Astrocyte (in vitro differentiated cells and primary cell): Measurements from ENCODE around the gene ACAD8. TPM values are rescaled to one million over a fixed set of nuclear protein-coding genes. Genes with fewer than 3 reads are reported as not detected.

ENCODE experiments used
- DNase-seq: peaks from one replicate; pipeline ENCODE4 v3.0.0-alpha.2; 2010; ENCODE audit warnings: low read depth
- FAIRE-seq: peaks from 2 replicates; lab custom pipeline; 2011; peaks lifted over from hg19 to GRCh38; lab: Jason Lieb, UNC
- H2AFZ ChIP-seq: 2 replicates; pipeline ENCODE4 v1.6.0; 2012; ENCODE audit warnings: low read depth, low read length, inconsistent platforms
- H3K27ac ChIP-seq: 2 replicates; pipeline ENCODE4 v1.5.1; 2011; ENCODE audit warnings: low read depth, low read length, inconsistent platforms
- H3K27me3 ChIP-seq: 2 replicates; pipeline ENCODE4 v1.6.0; 2011; ENCODE audit warnings: low read length, inconsistent platforms; ENCODE audit not compliant: insufficient read depth
- H3K36me3 ChIP-seq: 2 replicates; pipeline ENCODE4 v1.5.1; 2011; ENCODE audit warnings: low read length, inconsistent platforms; ENCODE audit not compliant: insufficient read depth
- H3K4me1 ChIP-seq: 2 replicates; pipeline ENCODE4 v1.5.1; 2011; ENCODE audit warnings: low read length, inconsistent platforms; ENCODE audit not compliant: insufficient read depth
- H3K4me2 ChIP-seq: 2 replicates; pipeline ENCODE4 v1.6.0; 2012; ENCODE audit warnings: low read length, inconsistent platforms
- H3K4me3 ChIP-seq: 2 replicates; pipeline ENCODE4 v1.5.1; 2011; ENCODE audit warnings: low read depth, mild to moderate bottlenecking, low read length, inconsistent platforms; ENCODE audit not compliant: insufficient read depth
- H3K79me2 ChIP-seq: 2 replicates; pipeline ENCODE4 v1.6.0; 2012; ENCODE audit warnings: mild to moderate bottlenecking, low read length, inconsistent platforms; ENCODE audit not compliant: insufficient read depth
- H3K9ac ChIP-seq: 2 replicates; pipeline ENCODE4 v1.6.0; 2012; ENCODE audit warnings: mild to moderate bottlenecking, low read length, inconsistent platforms
- H3K9me3 ChIP-seq: 2 replicates; pipeline ENCODE4 v1.5.1; 2012; ENCODE audit warnings: low read depth, mild to moderate bottlenecking, low read length, inconsistent platforms; ENCODE audit not compliant: insufficient read depth
- H4K20me1 ChIP-seq: 2 replicates; pipeline ENCODE4 v1.6.0; 2012; ENCODE audit warnings: low read length, inconsistent platforms; ENCODE audit not compliant: insufficient read depth
- H3K27ac Mint-ChIP-seq: one replicate; pipeline ENCODE4 v1.8.0; 2021; ENCODE audit warnings: mild to moderate bottlenecking, mixed read lengths; ENCODE audit not compliant: unreplicated experiment
- H3K27me3 Mint-ChIP-seq: one replicate; pipeline ENCODE4 v1.8.0; 2021; ENCODE audit warnings: low read depth, mixed read lengths; ENCODE audit not compliant: unreplicated experiment
- H3K36me3 Mint-ChIP-seq: one replicate; pipeline ENCODE4 v1.8.0; 2021; ENCODE audit warnings: low read depth, mixed read lengths; ENCODE audit not compliant: unreplicated experiment
- H3K4me1 Mint-ChIP-seq: one replicate; pipeline ENCODE4 v1.8.0; 2021; ENCODE audit warnings: low read depth, mixed read lengths; ENCODE audit not compliant: unreplicated experiment
- H3K4me3 Mint-ChIP-seq: one replicate; pipeline ENCODE4 v1.8.0; 2021; ENCODE audit warnings: mild to moderate bottlenecking, moderate library complexity, mixed read lengths; ENCODE audit not compliant: unreplicated experiment
- H3K9me3 Mint-ChIP-seq: one replicate; pipeline ENCODE4 v1.8.0; 2021; ENCODE audit warnings: mild to moderate bottlenecking, mixed read lengths; ENCODE audit not compliant: unreplicated experiment
- CTCF ChIP-seq: IDR thresholded peaks from 2 replicates; pipeline ENCODE4 v1.5.1; 2011; ENCODE audit warnings: low read depth, mild to moderate bottlenecking, inconsistent platforms, low read length, moderate library complexity; ENCODE audit not compliant: insufficient read depth
- EZH2 ChIP-seq: IDR thresholded peaks from 2 replicates; pipeline ENCODE4 v1.6.1; 2012; ENCODE audit warnings: mild to moderate bottlenecking, low read length, inconsistent platforms; ENCODE audit not compliant: insufficient read depth
- total RNA-seq: library from RNA; stranded (reverse); gene quantifications from 2 replicates; pipeline ENCODE4 v1.2.1, GENCODE V29; 2021

ACAD8 gene
- total RNA-seq, 1 donor from 2014 or later, result 15.8 TPM

GRCh38 chr11:134236834-134237556, 16.4 kb upstream of the ACAD8 start:
- H3K27me3 Mint-ChIP-seq, result no peaks in the 10 kb centered on the region
- Histone ChIP-seq H3K9me3 (no peaks in the 10 kb centered on the region), H3K4me3 (no peak overlapping the region), H2AFZ (no peak overlapping the region), H3K9ac (no peak overlapping the region), H3K4me1 (no peaks in the 10 kb centered on the region), H3K4me2 (no peak overlapping the region), H4K20me1 (peaks cover 29% of the 10 kb centered on the region), H3K27ac (no peak overlapping the region), H3K27me3 (no peaks in the 10 kb centered on the region), H3K79me2 (peaks cover 19% of the 10 kb centered on the region), H3K36me3 (peaks cover 12% of the 10 kb centered on the region)
- peaks cover 15% of the 10 kb centered on the region for H3K4me1 Mint-ChIP-seq
- no peaks in the 10 kb centered on the region for H3K9me3 Mint-ChIP-seq
- no peak overlapping the region for H3K4me3 Mint-ChIP-seq
- H3K27ac Mint-ChIP-seq, result no peak overlapping the region
- FAIRE-seq, result no peak
- TF ChIP-seq CTCF, result no peak
- no peak for TF ChIP-seq EZH2
- H3K36me3 Mint-ChIP-seq, result peaks cover 4% of the 10 kb centered on the region
- DNase-seq, result no peak

GRCh38 chr11:134237557-134237922, 15.8 kb upstream of the ACAD8 start:
- no peak overlapping the region for H3K4me2 ChIP-seq
- peaks cover 4% of the 10 kb centered on the region for H3K36me3 Mint-ChIP-seq
- H3K4me1 Mint-ChIP-seq, result peaks cover 15% of the 10 kb centered on the region
- no peak overlapping the region for H3K4me3 ChIP-seq
- H3K4me3 Mint-ChIP-seq, result no peak overlapping the region
- H3K4me1 ChIP-seq, result no peaks in the 10 kb centered on the region
- H2AFZ ChIP-seq, result no peak overlapping the region
- no peaks in the 10 kb centered on the region for H3K27me3 Mint-ChIP-seq
- H3K9me3 Mint-ChIP-seq, result no peaks in the 10 kb centered on the region
- H3K9ac ChIP-seq, result no peak overlapping the region
- peaks cover 14% of the 10 kb centered on the region for H3K36me3 ChIP-seq
- DNase-seq (no peak), FAIRE-seq (no peak)
- no peaks in the 10 kb centered on the region for H3K9me3 ChIP-seq
- H4K20me1 ChIP-seq, result peaks cover 23% of the 10 kb centered on the region
- TF ChIP-seq EZH2 (no peak), CTCF (no peak)
- H3K79me2 ChIP-seq, result peaks cover 13% of the 10 kb centered on the region
- H3K27ac Mint-ChIP-seq, result no peak overlapping the region
- no peaks in the 10 kb centered on the region for H3K27me3 ChIP-seq
- H3K27ac ChIP-seq, result no peak overlapping the region

- H3K9me3 Mint-ChIP-seq, result no peaks in the 10 kb centered on the region
Observed at GRCh38 chr11:134238956-134239355, 14.4 kb upstream of the ACAD8 start.

More at GRCh38 chr11:134238956-134239355, 14.4 kb upstream of the ACAD8 start:
- H4K20me1 ChIP-seq, result peaks cover 14% of the 10 kb centered on the region
- no peak overlapping the region for H3K27ac ChIP-seq
- peaks cover 5% of the 10 kb centered on the region for H3K79me2 ChIP-seq
- TF ChIP-seq EZH2 (no peak), CTCF (no peak)
- H3K4me1 Mint-ChIP-seq, result peaks cover 15% of the 10 kb centered on the region
- H3K9me3 ChIP-seq, result no peaks in the 10 kb centered on the region
- H3K27me3 Mint-ChIP-seq, result no peaks in the 10 kb centered on the region
- no peak for FAIRE-seq
- DNase-seq, result no peak
- no peak overlapping the region for H3K4me2 ChIP-seq
- H3K4me3 Mint-ChIP-seq, result no peak overlapping the region
- peaks cover 4% of the 10 kb centered on the region for H3K36me3 Mint-ChIP-seq
- H3K27ac Mint-ChIP-seq, result no peak overlapping the region
- H3K4me1 ChIP-seq, result no peaks in the 10 kb centered on the region
- no peak overlapping the region for H3K9ac ChIP-seq
- no peak overlapping the region for H2AFZ ChIP-seq
- no peak overlapping the region for H3K4me3 ChIP-seq
- peaks cover 23% of the 10 kb centered on the region for H3K36me3 ChIP-seq
- H3K27me3 ChIP-seq, result no peaks in the 10 kb centered on the region
